Mesendoderm (in vitro differentiated cells): Measurements from ENCODE around the gene ABCD1.

Source experiments
- DNase-seq: peaks from one replicate; pipeline ENCODE4 v3.0.0; 2013
- H2AK5ac ChIP-seq: 2 replicates; pipeline ENCODE4 v1.6.1; 2013; ENCODE audit warnings: low read length, inconsistent platforms
- H2BK120ac ChIP-seq: 2 replicates; pipeline ENCODE4 v1.6.1; 2013; ENCODE audit warnings: low read depth, mild to moderate bottlenecking, low read length, moderate library complexity, mixed read lengths
- H2BK15ac ChIP-seq: replicated peaks from 2 replicates; pipeline ENCODE4 v1.6.1; 2013; ENCODE audit warnings: low read depth, mild to moderate bottlenecking, moderate library complexity
- H2BK5ac ChIP-seq: 2 replicates; pipeline ENCODE4 v1.6.1; 2013; ENCODE audit warnings: low read length, inconsistent platforms
- H3K18ac ChIP-seq: 2 replicates; pipeline ENCODE4 v1.6.1; 2013; ENCODE audit warnings: mild to moderate bottlenecking, low read length, mixed read lengths
- H3K23ac ChIP-seq: one replicate; pipeline ENCODE4 v1.6.1; 2013; ENCODE audit warnings: low read length
- H3K27ac ChIP-seq: 2 replicates; pipeline ENCODE4 v1.5.1; 2013; ENCODE audit warnings: low read depth, mild to moderate bottlenecking, inconsistent platforms, low read length, moderate library complexity
- H3K27me3 ChIP-seq: 2 replicates; pipeline ENCODE4 v1.6.1; 2013; ENCODE audit warnings: low read length, control low read depth, mild to moderate bottlenecking, inconsistent platforms; ENCODE audit not compliant: insufficient read depth, poor library complexity
- H3K36me3 ChIP-seq: 2 replicates; pipeline ENCODE4 v1.6.1; 2013; ENCODE audit warnings: low read length, inconsistent platforms; ENCODE audit not compliant: control insufficient read depth, insufficient read depth
- H3K4ac ChIP-seq: one replicate; pipeline ENCODE4 v1.6.1; 2013; ENCODE audit warnings: low read depth, mild to moderate bottlenecking, low read length, moderate library complexity
- H3K4me1 ChIP-seq: 2 replicates; pipeline ENCODE4 v1.6.1; 2013; ENCODE audit warnings: low read depth, low read length, inconsistent platforms; ENCODE audit not compliant: control insufficient read depth
- H3K4me2 ChIP-seq: 2 replicates; pipeline ENCODE4 v1.6.1; 2013; ENCODE audit warnings: low read length
- H3K4me3 ChIP-seq: 2 replicates; pipeline ENCODE4 v1.5.1; 2013; ENCODE audit warnings: mild to moderate bottlenecking, low read length
- H3K56ac ChIP-seq: one replicate; pipeline ENCODE4 v1.6.1; 2013; ENCODE audit warnings: low read length
- H3K79me1 ChIP-seq: 2 replicates; pipeline ENCODE4 v1.6.1; 2013; ENCODE audit warnings: low read length, inconsistent platforms
- H3K79me2 ChIP-seq: 2 replicates; pipeline ENCODE4 v1.6.1; 2013; ENCODE audit warnings: mild to moderate bottlenecking, low read length; ENCODE audit not compliant: control insufficient read depth, insufficient read depth
- H3K9ac ChIP-seq: 2 replicates; pipeline ENCODE4 v1.6.1; 2013; ENCODE audit warnings: low read length, inconsistent platforms
- H4K5ac ChIP-seq: one replicate; pipeline ENCODE4 v1.6.1; 2013; ENCODE audit warnings: low read length
- H4K8ac ChIP-seq: one replicate; pipeline ENCODE4 v1.6.1; 2013; ENCODE audit warnings: low read depth, mild to moderate bottlenecking, control low read depth, low read length, moderate library complexity
- WGBS: extraction: QIAGEN DNeasy Blood & Tissue Kit; methylation state at CpG from one replicate; pipeline ENCODE4 v1.1.7; 2013; ENCODE audit warnings: low lambda C conversion rate, missing lambda C conversion rate; ENCODE audit not compliant: insufficient coverage; ENCODE audit errors: extremely low coverage; 5-methylcytosine and 5-hydroxymethylcytosine counted together

Gene ABCD1

GRCh38 chrX:153769158-153769864 is 44.7 kb downstream of the ABCD1 start:
- Histone ChIP-seq H3K4me2 (no peak overlapping the region), H3K79me2 (no peaks in the 10 kb centered on the region), H3K23ac (no peak overlapping the region), H2BK5ac (no peak overlapping the region), H3K4me3 (no peak overlapping the region), H2AK5ac (no peak overlapping the region), H3K79me1 (no peaks in the 10 kb centered on the region), H4K5ac (no peak overlapping the region), H3K36me3 (no peaks in the 10 kb centered on the region), H3K18ac (no peak overlapping the region), H4K8ac (no peak overlapping the region), H3K27ac (no peak overlapping the region), H3K9ac (no peak overlapping the region), H2BK15ac (no peak overlapping the region), H3K56ac (no peak overlapping the region), H3K4ac (no peak overlapping the region), H3K4me1 (no peaks in the 10 kb centered on the region), H2BK120ac (no peak overlapping the region), H3K27me3 (no peaks in the 10 kb centered on the region)
- no peak for DNase-seq
- no CpG with 5 or more reads among the region's 23 CpGs for WGBS

GRCh38 chrX:153769865-153770600 is 45.4 kb downstream of the ABCD1 start:
- H2BK5ac ChIP-seq: no peak overlapping the region
- no peak overlapping the region for H3K23ac ChIP-seq
- H2BK120ac ChIP-seq: no peak overlapping the region
- no peak overlapping the region for H3K18ac ChIP-seq
- no peak for DNase-seq
- H3K4me1 ChIP-seq: no peaks in the 10 kb centered on the region
- no peak overlapping the region for H3K56ac ChIP-seq
- no peak overlapping the region for H3K4me3 ChIP-seq
- no peak overlapping the region for H3K9ac ChIP-seq
- no peaks in the 10 kb centered on the region for H3K79me2 ChIP-seq
- no peak overlapping the region for H4K8ac ChIP-seq
- H3K4me2 ChIP-seq: no peak overlapping the region
- H4K5ac ChIP-seq: no peak overlapping the region
- no peak overlapping the region for H2BK15ac ChIP-seq
- no peaks in the 10 kb centered on the region for H3K79me1 ChIP-seq
- no peak overlapping the region for H3K4ac ChIP-seq
- H3K27ac ChIP-seq: no peak overlapping the region
- no CpG with 5 or more reads among the region's 25 CpGs for WGBS
- no peaks in the 10 kb centered on the region for H3K36me3 ChIP-seq
- no peaks in the 10 kb centered on the region for H3K27me3 ChIP-seq
- H2AK5ac ChIP-seq: no peak overlapping the region

GRCh38 chrX:153770601-153771414 is 46.2 kb downstream of the ABCD1 start:
- no CpG with 5 or more reads among the region's 18 CpGs for WGBS
- Histone ChIP-seq H2BK5ac (no peak overlapping the region), H3K79me2 (no peaks in the 10 kb centered on the region), H3K79me1 (no peaks in the 10 kb centered on the region), H3K9ac (no peak overlapping the region), H3K27ac (no peak overlapping the region), H3K56ac (no peak overlapping the region), H3K4me1 (no peaks in the 10 kb centered on the region), H4K5ac (no peak overlapping the region), H3K4ac (no peak overlapping the region), H3K23ac (no peak overlapping the region), H3K4me2 (no peak overlapping the region), H2AK5ac (no peak overlapping the region), H3K27me3 (no peaks in the 10 kb centered on the region), H2BK120ac (no peak overlapping the region), H4K8ac (no peak overlapping the region), H3K36me3 (no peaks in the 10 kb centered on the region), H3K4me3 (no peak overlapping the region), H3K18ac (no peak overlapping the region), H2BK15ac (no peak overlapping the region)
- no peak for DNase-seq

GRCh38 chrX:153771415-153772315 is 47.0 kb downstream of the ABCD1 start:
- Histone ChIP-seq H2AK5ac (no peak overlapping the region), H2BK15ac (no peak overlapping the region), H3K79me1 (no peaks in the 10 kb centered on the region), H2BK120ac (no peak overlapping the region), H3K4me1 (no peaks in the 10 kb centered on the region), H3K18ac (no peak overlapping the region), H3K4me3 (no peak overlapping the region), H3K27ac (no peak overlapping the region), H4K8ac (no peak overlapping the region), H3K56ac (no peak overlapping the region), H3K79me2 (no peaks in the 10 kb centered on the region), H3K4ac (no peak overlapping the region), H3K4me2 (no peak overlapping the region), H4K5ac (no peak overlapping the region), H3K9ac (no peak overlapping the region), H3K36me3 (no peaks in the 10 kb centered on the region), H3K27me3 (no peaks in the 10 kb centered on the region), H3K23ac (no peak overlapping the region), H2BK5ac (no peak overlapping the region)
- DNase-seq: no peak
- no CpG with 5 or more reads among the region's 37 CpGs for WGBS

- no peak for DNase-seq
These were observed 47.9 kb downstream of the ABCD1 start for GRCh38 chrX:153772316-153773217.

More at GRCh38 chrX:153772316-153773217, 47.9 kb downstream of the ABCD1 start:
- Histone ChIP-seq H2BK120ac (no peak overlapping the region), H3K27ac (no peak overlapping the region), H4K8ac (no peak overlapping the region), H3K23ac (no peak overlapping the region), H2BK15ac (no peak overlapping the region), H3K4me2 (no peak overlapping the region), H3K4me3 (no peak overlapping the region), H2BK5ac (no peak overlapping the region), H2AK5ac (no peak overlapping the region), H3K9ac (no peak overlapping the region), H3K56ac (no peak overlapping the region), H3K79me1 (no peaks in the 10 kb centered on the region), H3K4me1 (no peaks in the 10 kb centered on the region), H3K79me2 (no peaks in the 10 kb centered on the region), H3K4ac (no peak overlapping the region), H3K18ac (no peak overlapping the region), H3K36me3 (no peaks in the 10 kb centered on the region), H4K5ac (no peak overlapping the region), H3K27me3 (no peaks in the 10 kb centered on the region)
- WGBS: no CpG with 5 or more reads among the region's 21 CpGs
